AG04449 (cell line): ENCODE measurements around the gene ALK.

Experiments
- CTCF ChIA-PET: fragments of 350-600 bp; formaldehyde crosslinking; extraction: SDS; loops from one replicate; lab custom pipeline; 2021; ENCODE audit warnings: antibody characterized with exemption; lab: Yijun Ruan, JAX
- POLR2A ChIA-PET: fragments of 400-600, 350-600 bp; formaldehyde crosslinking; extraction: SDS; loops from one replicate; lab custom pipeline; 2020; ENCODE audit warnings: antibody characterized with exemption, inconsistent platforms; lab: Yijun Ruan, JAX
- DNase-seq: peaks from one replicate; pipeline ENCODE4 v3.0.0-alpha.2; 2010; ENCODE audit warnings: low read depth, low spot score
- H3K4me3 ChIP-seq: 2 replicates; pipeline ENCODE4 v1.5.1; 2011; ENCODE audit warnings: low read depth, mild to moderate bottlenecking, control low read depth, low read length
- TF ChIP-seq, protein P1 (sequence below): IDR thresholded peaks from one replicate; pipeline ENCODE4 v1.5.1; 2011; ENCODE audit warnings: mild to moderate bottlenecking, moderate library complexity, low read length, control low read depth, inconsistent platforms; ENCODE audit not compliant: insufficient read depth; ENCODE audit errors: missing control alignments

Gene ALK

DNA sequence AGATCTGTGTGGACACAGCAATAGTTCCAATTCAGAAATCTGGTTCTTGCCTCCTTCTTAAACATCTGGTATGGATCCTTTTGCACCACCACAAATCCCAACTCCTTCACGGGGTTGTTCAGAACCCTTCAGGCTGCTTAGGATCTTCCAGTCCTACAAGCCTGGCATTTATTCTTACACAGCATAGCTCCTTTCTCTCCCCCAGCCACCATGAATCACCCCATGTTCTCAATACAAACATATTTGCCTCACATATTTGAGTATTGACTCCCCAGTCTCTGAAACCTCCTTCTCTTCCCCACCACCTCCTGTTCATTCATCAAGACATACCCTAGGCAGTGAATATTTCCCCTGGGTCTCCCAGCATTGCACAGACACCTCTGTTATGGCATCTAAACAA, 155.2 kb downstream of the ALK start:
- TF ChIP-seq, protein P1, sequence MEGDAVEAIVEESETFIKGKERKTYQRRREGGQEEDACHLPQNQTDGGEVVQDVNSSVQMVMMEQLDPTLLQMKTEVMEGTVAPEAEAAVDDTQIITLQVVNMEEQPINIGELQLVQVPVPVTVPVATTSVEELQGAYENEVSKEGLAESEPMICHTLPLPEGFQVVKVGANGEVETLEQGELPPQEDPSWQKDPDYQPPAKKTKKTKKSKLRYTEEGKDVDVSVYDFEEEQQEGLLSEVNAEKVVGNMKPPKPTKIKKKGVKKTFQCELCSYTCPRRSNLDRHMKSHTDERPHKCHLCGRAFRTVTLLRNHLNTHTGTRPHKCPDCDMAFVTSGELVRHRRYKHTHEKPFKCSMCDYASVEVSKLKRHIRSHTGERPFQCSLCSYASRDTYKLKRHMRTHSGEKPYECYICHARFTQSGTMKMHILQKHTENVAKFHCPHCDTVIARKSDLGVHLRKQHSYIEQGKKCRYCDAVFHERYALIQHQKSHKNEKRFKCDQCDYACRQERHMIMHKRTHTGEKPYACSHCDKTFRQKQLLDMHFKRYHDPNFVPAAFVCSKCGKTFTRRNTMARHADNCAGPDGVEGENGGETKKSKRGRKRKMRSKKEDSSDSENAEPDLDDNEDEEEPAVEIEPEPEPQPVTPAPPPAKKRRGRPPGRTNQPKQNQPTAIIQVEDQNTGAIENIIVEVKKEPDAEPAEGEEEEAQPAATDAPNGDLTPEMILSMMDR = no peak
- peak; percentile 29 for DNase-seq
- ChIA-PET POLR2A (no interaction called here), CTCF (no interaction called here)
- H3K4me3 ChIP-seq = no peak overlapping the region

DNA sequence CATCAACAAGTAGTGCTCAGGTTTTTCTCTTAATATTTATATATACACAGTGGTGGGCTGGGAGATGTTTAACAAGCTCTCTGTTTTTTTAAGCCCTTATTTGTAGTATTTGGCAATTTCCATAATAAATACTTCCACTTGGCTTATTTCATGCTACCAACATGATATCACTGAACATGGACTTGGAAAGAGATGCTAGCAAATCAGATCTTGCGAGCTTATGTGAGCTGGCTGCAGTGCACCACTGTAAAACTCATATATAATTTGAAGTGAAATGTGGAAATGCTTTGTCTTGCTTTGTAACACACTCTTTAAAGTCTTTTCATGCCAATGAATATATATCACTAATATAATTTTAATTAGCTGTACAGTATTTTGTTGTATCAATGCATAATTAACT, 155.7 kb downstream of the ALK start:
- no peak overlapping the region for H3K4me3 ChIP-seq
- ChIA-PET CTCF (no interaction called here), POLR2A (no interaction called here)
- peak; percentile 16 for DNase-seq
- TF ChIP-seq, protein P1 = no peak

DNA sequence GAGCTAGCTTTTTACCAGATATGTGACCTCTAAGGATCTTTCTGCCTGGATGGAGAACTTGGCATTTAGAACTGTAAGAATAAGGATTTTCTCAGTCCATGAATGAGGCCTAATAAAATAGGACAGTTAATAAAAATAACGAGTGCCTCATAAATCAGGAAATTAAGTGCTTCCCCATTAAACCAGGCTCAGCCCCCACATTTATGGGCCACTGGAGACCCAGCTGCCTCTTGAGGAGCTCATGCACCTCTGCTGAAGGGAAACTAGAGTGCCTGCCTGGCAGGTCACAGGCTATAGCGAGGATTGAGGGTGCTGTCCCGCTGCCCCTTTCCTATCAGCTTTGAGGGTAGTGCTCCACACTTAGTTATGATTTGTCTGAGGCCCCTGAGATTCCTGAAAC, 158.0 kb downstream of the ALK start:
- ChIA-PET CTCF (interaction anchor here (0.6 kb wide), 1 partner anchor 160 kb away, joined by 3 read pairs; no protein-coding TSS in a partner anchor), POLR2A (no interaction called here)
- no peak for DNase-seq
- no peak overlapping the region for H3K4me3 ChIP-seq
- TF ChIP-seq, protein P1 = no peak

DNA sequence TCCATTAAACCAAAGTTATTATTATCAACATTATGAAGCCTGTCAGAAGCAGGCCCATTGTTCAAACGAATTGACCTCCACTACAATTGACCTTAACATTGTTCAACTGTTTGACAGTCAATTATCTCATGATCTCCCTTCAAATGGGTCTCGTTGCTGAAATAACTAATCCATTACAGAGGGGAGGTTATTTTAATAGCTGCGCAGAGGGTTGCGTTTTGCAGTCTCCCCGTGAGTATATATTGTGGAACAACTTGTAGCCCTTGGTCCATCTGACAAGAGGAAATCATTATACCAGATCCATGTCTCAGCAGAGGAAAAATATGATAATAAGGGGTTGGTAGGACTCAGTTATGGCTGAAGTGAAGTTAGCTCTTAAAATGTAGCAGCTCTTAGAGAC, 159.1 kb downstream of the ALK start:
- no peak overlapping the region for H3K4me3 ChIP-seq
- ChIA-PET CTCF (no interaction called here), POLR2A (no interaction called here)
- no peak for DNase-seq
- TF ChIP-seq, protein P1 = no peak

DNA sequence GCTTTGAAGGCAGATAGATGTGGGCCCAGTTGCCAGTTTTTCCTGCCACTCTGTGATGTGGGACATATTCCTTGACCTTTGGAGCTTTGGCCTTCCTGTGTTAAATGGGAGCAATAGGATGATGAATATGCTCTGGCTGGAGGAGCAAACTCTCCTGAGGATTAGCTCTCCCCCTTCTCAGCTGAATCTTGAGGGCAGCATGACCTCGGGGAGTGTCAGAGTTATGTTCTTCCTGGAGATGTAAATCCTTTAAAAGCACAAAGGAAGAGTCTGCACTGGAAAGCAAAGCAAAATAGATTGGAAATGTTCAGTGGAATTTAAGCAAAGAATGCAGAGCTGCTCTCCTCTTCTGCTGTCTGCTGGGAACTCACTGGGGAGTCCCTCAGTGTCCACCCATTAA, 160.1 kb downstream of the ALK start:
- POLR2A ChIA-PET = no interaction called here
- TF ChIP-seq, protein P1 = no peak
- DNase-seq = no peak
- H3K4me3 ChIP-seq = no peak overlapping the region
- CTCF ChIA-PET = no interaction called here

DNA sequence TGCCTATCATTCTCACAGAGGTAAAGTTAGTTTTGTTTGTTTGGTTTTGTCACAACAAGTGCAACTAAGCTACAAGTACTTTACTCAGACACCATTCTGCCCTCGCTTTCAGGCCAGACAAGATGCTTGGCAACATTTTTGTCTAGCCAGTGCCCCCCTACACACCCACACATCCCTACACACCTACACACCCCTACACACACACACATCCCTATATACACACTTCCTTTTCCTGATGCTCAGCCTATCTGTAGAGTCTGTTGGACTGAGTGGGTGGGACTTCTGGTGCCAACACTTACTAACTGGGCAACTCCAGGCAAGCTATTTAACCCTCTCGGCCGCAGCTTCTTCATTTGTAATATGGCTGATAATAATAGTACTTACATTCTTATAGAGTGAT, 161.4 kb downstream of the ALK start:
- CTCF ChIA-PET = no interaction called here
- DNase-seq = no peak
- TF ChIP-seq, protein P1 = no peak
- POLR2A ChIA-PET = no interaction called here
- H3K4me3 ChIP-seq = no peak overlapping the region
